Brain microvascular endothelial cell (primary cell): Measurements from ENCODE around the gene DIAPH3.

ENCODE experiments used
- DNase-seq: peaks from one replicate; pipeline ENCODE4 v3.0.0-alpha.2; 2020
- H3K27ac ChIP-seq: fragments of 250-450 bp; sonication (Bioruptor Pico); 2 replicates; pipeline ENCODE4 v1.5.1; 2020; ENCODE audit warnings: mild to moderate bottlenecking, moderate library complexity
- H3K27me3 ChIP-seq: fragments of 250-450 bp; sonication (Bioruptor Pico); replicated peaks from 2 replicates; pipeline ENCODE4 v1.5.1; 2020; ENCODE audit warnings: mild to moderate bottlenecking
- H3K36me3 ChIP-seq: fragments of 250-450 bp; sonication (Bioruptor Pico); replicated peaks from 2 replicates; pipeline ENCODE4 v1.5.1; 2020; ENCODE audit warnings: mild to moderate bottlenecking
- H3K4me3 ChIP-seq: 2 replicates; pipeline ENCODE4 v1.5.1; 2011; ENCODE audit warnings: low read depth, mild to moderate bottlenecking, control low read depth, low read length, moderate library complexity
- in situ Hi-C: cut with HindIII; loops from 2 replicates; pipeline ENCODE4 v1.10.0; 2017; ENCODE audit warnings: low sequenced_read_pairs, low pct_ligation_motif_present
- TF ChIP-seq, protein P1 (sequence below): IDR thresholded peaks from 2 replicates; pipeline ENCODE4 v1.5.1; 2011; ENCODE audit warnings: low read depth, mild to moderate bottlenecking, moderate library complexity, low read length, control low read depth, inconsistent platforms; ENCODE audit errors: missing control alignments

The DIAPH3 gene

GRCh38 chr13:60099631-60100420 is 63.9 kb downstream of the DIAPH3 start:
- H3K27me3 ChIP-seq: no peaks in the 10 kb centered on the region
- H3K4me3 ChIP-seq: no peak overlapping the region
- TF ChIP-seq, protein P1, sequence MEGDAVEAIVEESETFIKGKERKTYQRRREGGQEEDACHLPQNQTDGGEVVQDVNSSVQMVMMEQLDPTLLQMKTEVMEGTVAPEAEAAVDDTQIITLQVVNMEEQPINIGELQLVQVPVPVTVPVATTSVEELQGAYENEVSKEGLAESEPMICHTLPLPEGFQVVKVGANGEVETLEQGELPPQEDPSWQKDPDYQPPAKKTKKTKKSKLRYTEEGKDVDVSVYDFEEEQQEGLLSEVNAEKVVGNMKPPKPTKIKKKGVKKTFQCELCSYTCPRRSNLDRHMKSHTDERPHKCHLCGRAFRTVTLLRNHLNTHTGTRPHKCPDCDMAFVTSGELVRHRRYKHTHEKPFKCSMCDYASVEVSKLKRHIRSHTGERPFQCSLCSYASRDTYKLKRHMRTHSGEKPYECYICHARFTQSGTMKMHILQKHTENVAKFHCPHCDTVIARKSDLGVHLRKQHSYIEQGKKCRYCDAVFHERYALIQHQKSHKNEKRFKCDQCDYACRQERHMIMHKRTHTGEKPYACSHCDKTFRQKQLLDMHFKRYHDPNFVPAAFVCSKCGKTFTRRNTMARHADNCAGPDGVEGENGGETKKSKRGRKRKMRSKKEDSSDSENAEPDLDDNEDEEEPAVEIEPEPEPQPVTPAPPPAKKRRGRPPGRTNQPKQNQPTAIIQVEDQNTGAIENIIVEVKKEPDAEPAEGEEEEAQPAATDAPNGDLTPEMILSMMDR: no peak
- in situ Hi-C loops: no loop called here
- no peak overlapping the region for H3K27ac ChIP-seq
- no peaks in the 10 kb centered on the region for H3K36me3 ChIP-seq
- no peak for DNase-seq

DNA sequence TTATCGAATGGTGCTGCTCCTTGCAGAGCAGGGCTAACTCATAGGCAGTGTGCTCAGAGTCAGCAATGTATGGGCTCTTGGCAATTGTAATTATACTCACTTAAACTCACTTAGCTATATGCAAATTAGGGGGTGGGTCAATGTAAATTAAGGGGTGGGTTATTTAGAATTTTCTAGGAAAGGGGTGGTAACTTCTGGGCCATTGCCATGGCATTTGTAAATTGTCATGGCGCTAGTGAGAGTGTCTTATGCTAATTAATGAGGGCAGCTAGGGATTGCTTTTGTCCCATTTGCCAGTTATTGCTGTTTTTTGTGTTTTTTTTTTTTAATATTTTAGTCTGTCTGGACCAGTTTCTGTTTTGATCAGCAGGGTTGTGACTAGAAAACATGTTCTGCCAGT is 68.4 kb downstream of the DIAPH3 start:
- in situ Hi-C loops: no loop called here
- no peaks in the 10 kb centered on the region for H3K27me3 ChIP-seq

DNA sequence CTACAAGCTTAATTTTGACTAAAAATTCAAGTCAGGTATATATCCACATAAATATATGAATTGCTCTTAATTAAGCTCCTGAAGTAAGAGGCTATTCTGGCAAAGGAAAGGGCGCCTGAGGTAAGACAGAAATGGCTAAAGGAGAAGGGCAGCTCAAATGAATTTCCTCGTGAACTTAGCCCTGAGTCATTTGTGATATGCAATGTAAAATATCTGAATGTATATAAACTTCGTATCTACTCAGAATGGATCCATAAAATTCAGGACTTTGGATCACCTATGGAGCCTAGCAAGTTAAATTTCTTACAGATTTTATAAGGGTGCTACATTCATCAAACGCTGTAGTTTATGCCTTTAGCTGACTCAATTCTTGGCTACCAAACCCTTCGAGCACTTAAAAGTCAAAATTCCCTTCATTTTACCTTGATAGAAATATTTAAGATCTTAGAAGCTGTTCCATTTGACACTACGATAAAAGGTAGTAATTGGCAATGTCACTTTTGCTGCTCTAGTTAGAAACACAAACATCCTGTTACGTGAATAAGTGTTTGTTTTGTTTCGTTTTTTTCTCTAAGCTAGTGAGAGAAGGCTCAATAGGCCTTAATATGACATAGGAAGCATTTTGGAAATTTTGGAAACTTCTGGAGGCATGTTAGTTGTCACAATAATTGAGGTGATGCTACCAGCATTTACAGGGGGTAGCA is 69.2 kb downstream of the DIAPH3 start:
- Histone ChIP-seq H3K4me3 (no peak overlapping the region), H3K27me3 (no peaks in the 10 kb centered on the region), H3K36me3 (no peaks in the 10 kb centered on the region), H3K27ac (no peak overlapping the region)
- in situ Hi-C loops: no loop called here
- DNase-seq: no peak
- TF ChIP-seq, protein P1: no peak

More for the DNA sequence above, 68.4 kb downstream of the DIAPH3 start:
- DNase-seq: no peak
- H3K27ac ChIP-seq: no peak overlapping the region
- no peak overlapping the region for H3K4me3 ChIP-seq
- TF ChIP-seq, protein P1: no peak
- H3K36me3 ChIP-seq: no peaks in the 10 kb centered on the region

GRCh38 chr13:60093425-60094019 is 70.2 kb downstream of the DIAPH3 start:
- no peak overlapping the region for H3K27ac ChIP-seq
- no peaks in the 10 kb centered on the region for H3K36me3 ChIP-seq
- no peak for DNase-seq
- in situ Hi-C loops: no loop called here
- H3K4me3 ChIP-seq: no peak overlapping the region
- TF ChIP-seq, protein P1: no peak
- H3K27me3 ChIP-seq: no peaks in the 10 kb centered on the region

GRCh38 chr13:60091573-60091972 is 72.2 kb downstream of the DIAPH3 start:
- DNase-seq: no peak
- TF ChIP-seq, protein P1: no peak
- Histone ChIP-seq H3K4me3 (no peak overlapping the region), H3K27me3 (no peaks in the 10 kb centered on the region), H3K27ac (no peak overlapping the region), H3K36me3 (no peaks in the 10 kb centered on the region)
- in situ Hi-C loops: no loop called here
